K562 (cell line): ENCODE results near the gene TTC4. TPM values are rescaled to one million over a fixed set of nuclear protein-coding genes. Genes with fewer than 3 reads are reported as not detected.

Experiments used
- BRCA1 ChIP-seq, 2 experiments: fragments of 450-650 bp in 1 of 2; sonication (generic) in 1 of 2; formaldehyde crosslinking in 1 of 2; IDR thresholded peaks; 2 replicates each; pipeline versions ENCODE4 v1.5.0 to v1.6.1; 2017 to 2020; ENCODE audit warnings: mild to moderate bottlenecking in 1 of 2, missing genetic modification reagents in 1 of 2
- KDM2B ChIP-seq: fragments of 250-450 bp; sonication (Bioruptor Pico); IDR thresholded peaks from 2 replicates; pipeline ENCODE4 v1.8.0; 2021; ENCODE audit warnings: mild to moderate bottlenecking, moderate library complexity
- NCOA2 ChIP-seq, 2 experiments: fragments of 450-650 bp; IDR thresholded peaks; 2 replicates each; pipeline ENCODE4 v1.6.1; 2018; ENCODE audit warnings: mild to moderate bottlenecking in 2 of 2, moderate library complexity in 1 of 2; ENCODE audit not compliant: partially characterized antibody in 2 of 2
- RFX1 ChIP-seq: fragments of 450-650 bp; IDR thresholded peaks from 2 replicates; pipeline ENCODE4 v1.6.1; 2016; ENCODE audit warnings: mild to moderate bottlenecking, moderate library complexity
- RNF2 ChIP-seq: sonication (generic); IDR thresholded peaks from 2 replicates; pipeline ENCODE4 v1.6.1; 2016
- STAG1 ChIP-seq: sonication (generic); formaldehyde crosslinking; IDR thresholded peaks from 2 replicates; pipeline ENCODE4 v1.5.0; 2020; ENCODE audit warnings: missing genetic modification reagents, borderline replicate concordance
- ZBTB17 ChIP-seq: fragments of 450-650 bp; formaldehyde crosslinking; IDR thresholded peaks from 2 replicates; pipeline ENCODE4 v1.4.0; 2020; ENCODE audit warnings: mild to moderate bottlenecking
- ZNF668 ChIP-seq: fragments of 250-450 bp; sonication (Bioruptor Pico); IDR thresholded peaks from 2 replicates; pipeline ENCODE4 v1.8.0; 2022; ENCODE audit warnings: mild to moderate bottlenecking, inconsistent platforms
- polyA plus RNA-seq, 8 experiments: library from polyadenylated mRNA; depleted of rRNA in 4 of 8; stranded (reverse) in 5 of 8; unstranded in 3 of 8; fragments of >200 nt; fragmentation: Nextera tagmentation in 2 of 8; fragmentation: Illumina TruSeq in 1 of 8; extraction: Ambion mirVana in 2 of 8; extraction: Trizol in 1 of 8; gene quantifications; 2 replicates each; pipeline versions ENCODE4 v1.2.1 to v1.2.3, GENCODE V29; 2011 to 2014; ENCODE audit warnings: inconsistent platforms in 1 of 8, missing spikeins in 1 of 8
- total RNA-seq, 7 experiments: library from RNA; depleted of rRNA in 6 of 7; stranded (reverse); fragments of >200 nt in 6 of 7; fragmentation: Illumina TruSeq in 2 of 7; extraction: Trizol in 2 of 7; gene quantifications; 2 replicates each; pipeline versions ENCODE4 v1.2.1 to v1.2.3, GENCODE V29; 2011 to 2021; ENCODE audit warnings: low replicate concordance in 1 of 7
- TF ChIP-seq, protein P1 (sequence below): sonication (generic); formaldehyde crosslinking; IDR thresholded peaks from 2 replicates; pipeline ENCODE4 v1.8.0; 2023; ENCODE audit warnings: mild to moderate bottlenecking, missing genetic modification reagents
- TF ChIP-seq, protein P2 (sequence below), 2 experiments: fragments of 450-650 bp; formaldehyde crosslinking in 1 of 2; IDR thresholded peaks; 2 replicates each; pipeline versions ENCODE4 v1.4.0 to v1.6.1; 2014 to 2020; ENCODE audit warnings: mild to moderate bottlenecking in 2 of 2, borderline replicate concordance in 1 of 2, low read depth in 1 of 2
- TF ChIP-seq, protein P3 (sequence below): fragments of 450-650 bp; IDR thresholded peaks from 2 replicates; pipeline ENCODE4 v1.6.1; 2018; ENCODE audit not compliant: partially characterized antibody

TTC4 gene
- total and polyA plus RNA-seq, 9 of the 15 experiments (the other 6 are each of a cell fraction or from before 2014, with no cell fraction given), result 36.3 to 111 (median 54.1) TPM

DNA sequence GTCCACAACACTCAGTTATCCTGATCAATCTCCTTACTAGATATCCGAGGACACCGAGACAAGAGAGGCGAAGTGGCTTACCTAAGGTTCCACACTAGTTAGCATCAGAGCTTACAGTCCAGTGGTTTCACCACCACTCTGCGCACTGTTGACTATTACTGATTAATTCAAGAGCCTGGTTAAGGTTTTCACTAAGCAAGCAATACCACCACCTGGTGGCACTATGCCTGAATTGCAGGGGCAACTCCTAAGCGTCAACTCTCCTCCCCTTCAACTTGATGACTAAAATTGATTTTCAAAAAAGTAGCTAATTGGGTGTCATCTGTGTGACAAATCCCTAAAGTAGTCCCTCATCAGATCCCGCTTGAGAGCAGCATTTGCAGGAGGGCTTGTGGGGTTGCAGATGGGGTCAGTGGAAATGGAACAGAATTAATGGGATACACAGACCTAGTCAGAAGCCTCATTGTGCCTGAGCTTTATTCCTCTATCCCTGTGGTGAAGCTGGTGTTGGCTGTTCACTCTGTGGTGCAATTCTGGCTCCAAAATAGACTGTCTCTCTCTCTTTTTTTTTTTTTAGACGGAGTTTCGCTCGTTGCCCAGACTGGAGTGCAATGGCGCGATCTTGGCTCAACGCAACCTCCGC lies 76.3 kb downstream of the TTC4 start (continued):
- TF ChIP-seq, protein P1, sequence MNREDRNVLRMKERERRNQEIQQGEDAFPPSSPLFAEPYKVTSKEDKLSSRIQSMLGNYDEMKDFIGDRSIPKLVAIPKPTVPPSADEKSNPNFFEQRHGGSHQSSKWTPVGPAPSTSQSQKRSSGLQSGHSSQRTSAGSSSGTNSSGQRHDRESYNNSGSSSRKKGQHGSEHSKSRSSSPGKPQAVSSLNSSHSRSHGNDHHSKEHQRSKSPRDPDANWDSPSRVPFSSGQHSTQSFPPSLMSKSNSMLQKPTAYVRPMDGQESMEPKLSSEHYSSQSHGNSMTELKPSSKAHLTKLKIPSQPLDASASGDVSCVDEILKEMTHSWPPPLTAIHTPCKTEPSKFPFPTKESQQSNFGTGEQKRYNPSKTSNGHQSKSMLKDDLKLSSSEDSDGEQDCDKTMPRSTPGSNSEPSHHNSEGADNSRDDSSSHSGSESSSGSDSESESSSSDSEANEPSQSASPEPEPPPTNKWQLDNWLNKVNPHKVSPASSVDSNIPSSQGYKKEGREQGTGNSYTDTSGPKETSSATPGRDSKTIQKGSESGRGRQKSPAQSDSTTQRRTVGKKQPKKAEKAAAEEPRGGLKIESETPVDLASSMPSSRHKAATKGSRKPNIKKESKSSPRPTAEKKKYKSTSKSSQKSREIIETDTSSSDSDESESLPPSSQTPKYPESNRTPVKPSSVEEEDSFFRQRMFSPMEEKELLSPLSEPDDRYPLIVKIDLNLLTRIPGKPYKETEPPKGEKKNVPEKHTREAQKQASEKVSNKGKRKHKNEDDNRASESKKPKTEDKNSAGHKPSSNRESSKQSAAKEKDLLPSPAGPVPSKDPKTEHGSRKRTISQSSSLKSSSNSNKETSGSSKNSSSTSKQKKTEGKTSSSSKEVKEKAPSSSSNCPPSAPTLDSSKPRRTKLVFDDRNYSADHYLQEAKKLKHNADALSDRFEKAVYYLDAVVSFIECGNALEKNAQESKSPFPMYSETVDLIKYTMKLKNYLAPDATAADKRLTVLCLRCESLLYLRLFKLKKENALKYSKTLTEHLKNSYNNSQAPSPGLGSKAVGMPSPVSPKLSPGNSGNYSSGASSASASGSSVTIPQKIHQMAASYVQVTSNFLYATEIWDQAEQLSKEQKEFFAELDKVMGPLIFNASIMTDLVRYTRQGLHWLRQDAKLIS (CRISPR knock-in tag), result no peak
- peak; percentile 85; the same call in 1 of the 2 replicates for TF ChIP-seq STAG1
- TF ChIP-seq NCOA2 (IDR thresholded peaks at IDR 0.05; ENCODE audit: partially characterized antibody in 2 of 2), result no peak
- TF ChIP-seq, protein P2, sequence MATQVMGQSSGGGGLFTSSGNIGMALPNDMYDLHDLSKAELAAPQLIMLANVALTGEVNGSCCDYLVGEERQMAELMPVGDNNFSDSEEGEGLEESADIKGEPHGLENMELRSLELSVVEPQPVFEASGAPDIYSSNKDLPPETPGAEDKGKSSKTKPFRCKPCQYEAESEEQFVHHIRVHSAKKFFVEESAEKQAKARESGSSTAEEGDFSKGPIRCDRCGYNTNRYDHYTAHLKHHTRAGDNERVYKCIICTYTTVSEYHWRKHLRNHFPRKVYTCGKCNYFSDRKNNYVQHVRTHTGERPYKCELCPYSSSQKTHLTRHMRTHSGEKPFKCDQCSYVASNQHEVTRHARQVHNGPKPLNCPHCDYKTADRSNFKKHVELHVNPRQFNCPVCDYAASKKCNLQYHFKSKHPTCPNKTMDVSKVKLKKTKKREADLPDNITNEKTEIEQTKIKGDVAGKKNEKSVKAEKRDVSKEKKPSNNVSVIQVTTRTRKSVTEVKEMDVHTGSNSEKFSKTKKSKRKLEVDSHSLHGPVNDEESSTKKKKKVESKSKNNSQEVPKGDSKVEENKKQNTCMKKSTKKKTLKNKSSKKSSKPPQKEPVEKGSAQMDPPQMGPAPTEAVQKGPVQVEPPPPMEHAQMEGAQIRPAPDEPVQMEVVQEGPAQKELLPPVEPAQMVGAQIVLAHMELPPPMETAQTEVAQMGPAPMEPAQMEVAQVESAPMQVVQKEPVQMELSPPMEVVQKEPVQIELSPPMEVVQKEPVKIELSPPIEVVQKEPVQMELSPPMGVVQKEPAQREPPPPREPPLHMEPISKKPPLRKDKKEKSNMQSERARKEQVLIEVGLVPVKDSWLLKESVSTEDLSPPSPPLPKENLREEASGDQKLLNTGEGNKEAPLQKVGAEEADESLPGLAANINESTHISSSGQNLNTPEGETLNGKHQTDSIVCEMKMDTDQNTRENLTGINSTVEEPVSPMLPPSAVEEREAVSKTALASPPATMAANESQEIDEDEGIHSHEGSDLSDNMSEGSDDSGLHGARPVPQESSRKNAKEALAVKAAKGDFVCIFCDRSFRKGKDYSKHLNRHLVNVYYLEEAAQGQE (IDR thresholded peaks at IDR 0.05; ENCODE audit: borderline replicate concordance), result peak; percentile 80
- TF ChIP-seq, protein P2 (CRISPR knock-in tag; IDR thresholded peaks at IDR 0.05; ENCODE audit: low read depth), result no peak
- TF ChIP-seq RFX1, result no peak
- no peak for TF ChIP-seq RNF2
- TF ChIP-seq BRCA1 (IDR thresholded peaks at IDR 0.05), result no peak
- no peak for TF ChIP-seq BRCA1 (CRISPR knock-in tag; IDR thresholded peaks at IDR 0.05)
- no peak for TF ChIP-seq KDM2B
- TF ChIP-seq, protein P3, sequence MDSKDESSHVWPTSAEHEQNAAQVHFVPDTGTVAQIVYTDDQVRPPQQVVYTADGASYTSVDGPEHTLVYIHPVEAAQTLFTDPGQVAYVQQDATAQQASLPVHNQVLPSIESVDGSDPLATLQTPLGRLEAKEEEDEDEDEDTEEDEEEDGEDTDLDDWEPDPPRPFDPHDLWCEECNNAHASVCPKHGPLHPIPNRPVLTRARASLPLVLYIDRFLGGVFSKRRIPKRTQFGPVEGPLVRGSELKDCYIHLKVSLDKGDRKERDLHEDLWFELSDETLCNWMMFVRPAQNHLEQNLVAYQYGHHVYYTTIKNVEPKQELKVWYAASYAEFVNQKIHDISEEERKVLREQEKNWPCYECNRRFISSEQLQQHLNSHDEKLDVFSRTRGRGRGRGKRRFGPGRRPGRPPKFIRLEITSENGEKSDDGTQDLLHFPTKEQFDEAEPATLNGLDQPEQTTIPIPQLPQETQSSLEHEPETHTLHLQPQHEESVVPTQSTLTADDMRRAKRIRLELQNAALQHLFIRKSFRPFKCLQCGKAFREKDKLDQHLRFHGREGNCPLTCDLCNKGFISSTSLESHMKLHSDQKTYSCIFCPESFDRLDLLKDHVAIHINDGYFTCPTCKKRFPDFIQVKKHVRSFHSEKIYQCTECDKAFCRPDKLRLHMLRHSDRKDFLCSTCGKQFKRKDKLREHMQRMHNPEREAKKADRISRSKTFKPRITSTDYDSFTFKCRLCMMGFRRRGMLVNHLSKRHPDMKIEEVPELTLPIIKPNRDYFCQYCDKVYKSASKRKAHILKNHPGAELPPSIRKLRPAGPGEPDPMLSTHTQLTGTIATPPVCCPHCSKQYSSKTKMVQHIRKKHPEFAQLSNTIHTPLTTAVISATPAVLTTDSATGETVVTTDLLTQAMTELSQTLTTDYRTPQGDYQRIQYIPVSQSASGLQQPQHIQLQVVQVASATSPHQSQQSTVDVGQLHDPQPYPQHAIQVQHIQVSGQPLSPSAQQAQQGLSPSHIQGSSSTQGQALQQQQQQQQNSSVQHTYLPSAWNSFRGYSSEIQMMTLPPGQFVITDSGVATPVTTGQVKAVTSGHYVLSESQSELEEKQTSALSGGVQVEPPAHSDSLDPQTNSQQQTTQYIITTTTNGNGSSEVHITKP, result no peak
- TF ChIP-seq ZNF668 (CRISPR knock-in tag), result no peak
- TF ChIP-seq ZBTB17 (CRISPR knock-in tag), result no peak
